Epithelial cell of proximal tubule (primary cell): Measurements from ENCODE around the gene ASTN2. TPM values are rescaled to one million over a fixed set of nuclear protein-coding genes. Genes with fewer than 3 reads are reported as not detected.

Source experiments
- DNase-seq: peaks from one replicate; pipeline ENCODE4 v3.0.0-alpha.2; 2011; ENCODE audit warnings: low read depth
- H3K4me3 ChIP-seq: 2 replicates; pipeline ENCODE4 v1.5.1; 2011; ENCODE audit warnings: low read depth, mild to moderate bottlenecking, low read length
- total RNA-seq: library from RNA; depleted of rRNA; stranded (reverse); fragments of >200 nt; gene quantifications from 2 replicates; pipeline ENCODE4 v1.2.3, GENCODE V29; 2015
- TF ChIP-seq, protein P1 (sequence below): conservative IDR thresholded peaks from 2 replicates; pipeline ENCODE4 v1.5.1; 2012; ENCODE audit warnings: low read depth, mild to moderate bottlenecking, low read length

The ASTN2 gene
- total RNA-seq, 1 donor from 2014 or later: 4.4 TPM

DNA sequence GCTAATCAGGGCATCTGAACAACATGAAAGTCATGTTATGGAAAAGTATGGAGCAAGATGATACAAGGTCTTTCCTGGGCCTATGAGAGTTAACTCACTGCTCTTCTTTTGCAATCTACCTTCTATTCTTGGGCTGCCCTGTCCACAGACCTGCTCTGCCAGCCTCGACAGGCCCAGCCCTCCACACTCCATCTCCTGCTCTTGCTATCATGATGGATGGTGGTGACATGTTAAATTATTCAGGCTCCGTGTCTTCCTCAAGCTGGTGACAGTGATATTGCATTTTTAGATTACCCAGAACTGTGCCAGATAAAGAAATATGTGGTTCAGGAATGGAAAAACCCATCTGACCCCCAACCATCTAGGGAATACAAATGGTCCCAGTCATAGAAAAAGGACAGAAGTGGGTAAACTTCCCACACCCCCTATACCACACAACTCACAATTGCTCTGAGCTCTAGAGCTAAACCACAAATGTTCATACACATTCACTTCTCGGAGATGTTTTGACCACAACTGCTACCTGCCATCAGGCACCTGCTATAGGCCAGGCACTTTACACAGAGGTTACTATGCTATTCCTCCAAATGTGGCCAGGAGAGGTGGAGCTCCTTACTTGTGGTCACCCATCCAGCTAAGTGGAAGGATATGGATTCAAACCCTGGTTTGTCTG lies 311.3 kb downstream of the ASTN2 start:
- no peak overlapping the region for H3K4me3 ChIP-seq
- no peak for DNase-seq
- TF ChIP-seq, protein P1, sequence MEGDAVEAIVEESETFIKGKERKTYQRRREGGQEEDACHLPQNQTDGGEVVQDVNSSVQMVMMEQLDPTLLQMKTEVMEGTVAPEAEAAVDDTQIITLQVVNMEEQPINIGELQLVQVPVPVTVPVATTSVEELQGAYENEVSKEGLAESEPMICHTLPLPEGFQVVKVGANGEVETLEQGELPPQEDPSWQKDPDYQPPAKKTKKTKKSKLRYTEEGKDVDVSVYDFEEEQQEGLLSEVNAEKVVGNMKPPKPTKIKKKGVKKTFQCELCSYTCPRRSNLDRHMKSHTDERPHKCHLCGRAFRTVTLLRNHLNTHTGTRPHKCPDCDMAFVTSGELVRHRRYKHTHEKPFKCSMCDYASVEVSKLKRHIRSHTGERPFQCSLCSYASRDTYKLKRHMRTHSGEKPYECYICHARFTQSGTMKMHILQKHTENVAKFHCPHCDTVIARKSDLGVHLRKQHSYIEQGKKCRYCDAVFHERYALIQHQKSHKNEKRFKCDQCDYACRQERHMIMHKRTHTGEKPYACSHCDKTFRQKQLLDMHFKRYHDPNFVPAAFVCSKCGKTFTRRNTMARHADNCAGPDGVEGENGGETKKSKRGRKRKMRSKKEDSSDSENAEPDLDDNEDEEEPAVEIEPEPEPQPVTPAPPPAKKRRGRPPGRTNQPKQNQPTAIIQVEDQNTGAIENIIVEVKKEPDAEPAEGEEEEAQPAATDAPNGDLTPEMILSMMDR: no peak

DNA sequence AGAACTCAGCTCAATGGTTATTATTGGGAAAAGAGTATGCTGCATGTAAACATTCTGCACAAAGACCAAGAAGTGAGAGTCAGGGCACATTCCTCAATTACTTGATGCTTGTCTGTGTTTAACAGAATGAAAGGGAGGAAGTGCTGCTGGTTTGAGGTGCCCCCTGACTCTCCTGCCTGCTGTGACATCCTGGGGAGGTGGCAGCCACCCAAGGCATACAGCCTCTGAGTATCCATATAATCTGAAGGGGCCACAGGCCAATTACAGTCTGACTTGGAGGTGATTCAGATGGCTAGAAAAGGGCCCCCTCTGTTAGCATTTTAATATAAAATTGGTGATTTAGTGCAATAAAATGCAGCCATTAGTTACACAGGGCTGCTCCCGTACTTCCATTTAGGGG lies 313.8 kb downstream of the ASTN2 start:
- DNase-seq: no peak
- no peak overlapping the region for H3K4me3 ChIP-seq
- TF ChIP-seq, protein P1: no peak

GRCh38 chr9:117098331-117098730 lies 316.5 kb downstream of the ASTN2 start:
- H3K4me3 ChIP-seq: no peak overlapping the region
- no peak for DNase-seq
- TF ChIP-seq, protein P1: no peak

DNA sequence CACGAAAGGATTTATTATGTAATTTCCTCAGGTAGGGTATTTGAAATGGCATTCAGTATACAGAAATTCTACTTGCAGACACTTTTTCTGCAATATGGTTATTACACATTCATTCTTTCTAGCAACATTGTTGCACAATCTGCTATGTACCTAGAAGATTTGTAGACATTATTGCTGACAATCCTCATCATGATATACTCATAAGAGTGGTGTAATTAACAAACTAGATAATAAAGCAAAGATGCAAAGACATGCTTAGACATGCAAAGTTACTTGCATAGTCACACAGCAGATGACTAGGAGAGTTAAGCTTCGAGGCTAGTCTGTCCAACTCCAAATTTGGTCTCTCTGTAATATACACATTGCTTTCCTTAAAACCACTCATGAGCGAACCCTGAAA lies 317.1 kb downstream of the ASTN2 start:
- no peak for DNase-seq
- TF ChIP-seq, protein P1: no peak
- no peak overlapping the region for H3K4me3 ChIP-seq

- no peak for DNase-seq
- TF ChIP-seq, protein P1: no peak
- no peak overlapping the region for H3K4me3 ChIP-seq
These were observed 318.7 kb downstream of the ASTN2 start for GRCh38 chr9:117096138-117096537.

- no peak overlapping the region for H3K4me3 ChIP-seq
- DNase-seq: no peak
- TF ChIP-seq, protein P1: no peak
These were observed 319.8 kb downstream of the ASTN2 start for GRCh38 chr9:117095081-117095480.
